Kidney (tissue), 14 donors: ENCODE results near the gene SLC5A5. TPM values are rescaled to one million over a fixed set of nuclear protein-coding genes. Genes with fewer than 3 reads are reported as not detected.

Experiments used
- DNase-seq, 5 donors: peaks; one replicate each; pipeline ENCODE4 v3.0.0-alpha.2; 2013 to 2020
- FAIRE-seq: peaks from 2 replicates; lab custom pipeline; 2012; peaks lifted over from hg19 to GRCh38; lab: Jason Lieb, UNC
- H3K27ac ChIP-seq, 2 donors: one replicate each; pipeline ENCODE4 v1.7.0; 2013; ENCODE audit warnings: low read depth in 2 of 2, low read length in 2 of 2, inconsistent platforms in 1 of 2
- H3K27me3 ChIP-seq: one replicate; pipeline ENCODE4 v1.7.1; 2013; ENCODE audit warnings: low read length, inconsistent platforms; ENCODE audit not compliant: control insufficient read depth, insufficient read depth
- H3K36me3 ChIP-seq, 3 donors: one replicate each; pipeline versions ENCODE4 v1.7.0 to v1.7.1; 2013; ENCODE audit warnings: low read length in 3 of 3, control low read depth in 1 of 3, inconsistent platforms in 1 of 3; ENCODE audit not compliant: insufficient read depth in 3 of 3, control insufficient read depth in 2 of 3
- H3K4me1 ChIP-seq, 3 donors: one replicate each; pipeline versions ENCODE4 v1.7.0 to v1.7.1; 2013; ENCODE audit warnings: low read length in 3 of 3, inconsistent platforms in 1 of 3, low read depth in 1 of 3; ENCODE audit not compliant: control insufficient read depth in 2 of 3, insufficient read depth in 2 of 3
- H3K4me3 ChIP-seq, 3 donors: one replicate each; pipeline versions ENCODE4 v1.7.0 to v1.8.1; 2013; ENCODE audit warnings: low read length in 3 of 3, control low read depth in 1 of 3, inconsistent platforms in 1 of 3
- H3K9ac ChIP-seq, 3 donors: one replicate each; pipeline versions ENCODE4 v1.7.0 to v1.7.1; 2013; ENCODE audit warnings: low read length in 3 of 3, control low read depth in 1 of 3, inconsistent platforms in 1 of 3
- H3K9me3 ChIP-seq, 3 donors: one replicate each; pipeline versions ENCODE4 v1.7.0 to v1.7.1; 2013; ENCODE audit warnings: low read length in 3 of 3, control low read depth in 1 of 3, inconsistent platforms in 1 of 3; ENCODE audit not compliant: control insufficient read depth in 2 of 3, insufficient read depth in 1 of 3
- CTCF ChIP-seq: IDR thresholded peaks from 3 replicates; pipeline ENCODE4 v1.5.1; 2012; ENCODE audit warnings: mild to moderate bottlenecking, moderate library complexity, borderline replicate concordance; ENCODE audit not compliant: insufficient read depth; ENCODE audit errors: extremely low read depth
- intact Hi-C: fragments of 100-400 bp; cut with DNase I; formaldehyde crosslinking; loops from one replicate; pipeline ENCODE4 v1.11.1; 2022
- polyA plus RNA-seq: library from polyadenylated mRNA; stranded (reverse); fragments of 350-450 nt; fragmentation: Illumina TruSeq; extraction: RNeasy Lipid Tissue Mini Kit (QIAGEN cat#74804); gene quantifications from one replicate; pipeline ENCODE4 v1.2.3, GENCODE V29; 2014; ENCODE audit warnings: low read depth, low replicate concordance; ENCODE audit not compliant: insufficient read depth
- total RNA-seq: library from RNA; stranded (reverse); fragmentation: NEBNext Ultra II Directional; extraction: Animal tissue kit (Norgen Biotek cat#: 25700); gene quantifications from one replicate; pipeline ENCODE4 v1.2.1, GENCODE V29; 2021
- donor health status: control.
- donor health status: control.
- donor health status: control.
- donor health status: control.
- donor health status: control.
- donor health status: DM: yes; HTN: yes; CAD: no.
- donor health status: Normal renal cell carcinoma (clear cell type).

The SLC5A5 gene
- total and polyA plus RNA-seq, 2 donors from 2014 or later, result 0.16 TPM; not detected in 1

DNA sequence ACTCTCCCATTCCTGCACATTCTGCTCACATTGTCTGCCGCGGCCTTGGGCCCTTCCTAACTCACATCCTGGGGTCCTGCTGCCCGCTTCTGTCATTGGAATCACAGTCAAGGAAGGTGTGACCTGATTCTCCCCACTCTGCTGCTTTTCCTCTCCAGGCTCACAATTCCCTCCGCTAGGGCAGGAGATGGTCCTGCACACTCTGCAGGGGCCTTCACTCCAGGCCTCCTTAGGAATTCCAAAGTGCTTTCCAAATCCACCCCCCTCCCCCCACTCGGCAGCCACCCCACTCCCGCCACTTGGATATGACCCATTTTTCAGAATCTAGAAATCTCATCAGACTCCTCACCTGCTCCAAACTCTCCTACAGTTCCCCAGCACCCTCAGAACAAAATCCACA, 3.1 kb upstream of the SLC5A5 start:
- Histone ChIP-seq H3K4me1 (peaks cover 0 to 3% (median 0%) of the 10 kb centered on the region in 3 donors), H3K9me3 (no peaks in the 10 kb centered on the region), H3K27ac (no peak overlapping the region), H3K9ac (no peak overlapping the region), H3K36me3 (peaks cover 0 to 12% (median 6%) of the 10 kb centered on the region in 3 donors), H3K4me3 (no peak overlapping the region), H3K27me3 (peaks cover 19% of the 10 kb centered on the region)
- TF ChIP-seq CTCF, result no peak
- no peak for FAIRE-seq
- DNase-seq, result no peak
- intact Hi-C loops, result no loop called here

DNA sequence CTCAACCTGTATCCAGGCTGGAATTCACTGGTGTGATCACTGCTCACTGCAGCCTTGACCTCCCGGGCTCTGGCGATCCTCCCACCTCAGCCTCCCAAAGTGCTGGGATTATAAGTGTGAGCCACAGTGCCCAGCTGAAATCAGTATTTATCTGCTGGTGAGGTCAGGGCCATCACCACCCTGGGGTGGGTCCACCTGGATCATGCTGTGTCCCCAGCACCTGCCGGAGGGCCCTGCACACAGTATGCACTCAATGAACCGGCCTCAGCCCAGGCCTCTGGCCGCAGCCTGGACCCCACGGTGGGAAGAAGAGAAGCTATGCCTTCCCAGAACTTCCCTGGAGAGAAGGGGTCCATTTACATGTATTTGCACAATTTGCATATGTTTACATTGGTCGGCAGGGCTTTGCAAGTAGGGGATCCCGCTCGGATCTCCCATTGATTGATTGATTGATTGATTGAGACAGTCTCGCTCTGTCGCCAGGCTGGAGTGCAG, 2.6 kb upstream of the SLC5A5 start:
- TF ChIP-seq CTCF, result no peak
- Histone ChIP-seq H3K27ac (no peak overlapping the region), H3K4me1 (peaks cover 0 to 3% (median 0%) of the 10 kb centered on the region in 3 donors), H3K9ac (no peak overlapping the region), H3K9me3 (no peaks in the 10 kb centered on the region), H3K4me3 (no peak overlapping the region), H3K27me3 (peaks cover 19% of the 10 kb centered on the region), H3K36me3 (peaks cover 0 to 7% (median 1%) of the 10 kb centered on the region in 3 donors)
- DNase-seq, result no peak
- no peak for FAIRE-seq
- intact Hi-C loops, result no loop called here

- Histone ChIP-seq H3K9me3 (no peaks in the 10 kb centered on the region), H3K9ac (no peak overlapping the region), H3K36me3 (no peaks in the 10 kb centered on the region), H3K27ac (no peak overlapping the region), H3K4me1 (peaks cover 0 to 3% (median 0%) of the 10 kb centered on the region in 3 donors), H3K4me3 (no peak overlapping the region), H3K27me3 (peaks cover 19% of the 10 kb centered on the region)
- intact Hi-C loops, result no loop called here
- no peak for FAIRE-seq
- DNase-seq, result no peak
- no peak for TF ChIP-seq CTCF
These were observed 490 bp upstream of the SLC5A5 start for GRCh38 chr19:17871032-17871877.
